GM23338 (cell line): ENCODE results near the gene SCGB3A1.

Experiments used
- EZH2phosphoT487 ChIP-seq: fragments of 200-600 bp; sonication (generic); IDR thresholded peaks from one replicate; pipeline ENCODE4 v1.8.1; 2018; ENCODE audit warnings: antibody characterized with exemption; ENCODE audit not compliant: unreplicated experiment
- POLR2AphosphoS5 ChIP-seq: IDR thresholded peaks from 2 replicates; pipeline ENCODE4 v1.6.1; 2016; ENCODE audit warnings: antibody characterized with exemption, low read depth
- TF ChIP-seq, protein P1 (sequence below), 2 experiments: fragments of 200-600 bp in 1 of 2; sonication (generic) in 1 of 2; conservative IDR thresholded peaks; 2 replicates each; pipeline versions ENCODE4 v1.5.1 to v1.6.1; 2016 to 2017; ENCODE audit warnings: antibody characterized with exemption in 2 of 2, low read depth in 2 of 2, mild to moderate bottlenecking in 2 of 2, moderate library complexity in 1 of 2

DNA sequence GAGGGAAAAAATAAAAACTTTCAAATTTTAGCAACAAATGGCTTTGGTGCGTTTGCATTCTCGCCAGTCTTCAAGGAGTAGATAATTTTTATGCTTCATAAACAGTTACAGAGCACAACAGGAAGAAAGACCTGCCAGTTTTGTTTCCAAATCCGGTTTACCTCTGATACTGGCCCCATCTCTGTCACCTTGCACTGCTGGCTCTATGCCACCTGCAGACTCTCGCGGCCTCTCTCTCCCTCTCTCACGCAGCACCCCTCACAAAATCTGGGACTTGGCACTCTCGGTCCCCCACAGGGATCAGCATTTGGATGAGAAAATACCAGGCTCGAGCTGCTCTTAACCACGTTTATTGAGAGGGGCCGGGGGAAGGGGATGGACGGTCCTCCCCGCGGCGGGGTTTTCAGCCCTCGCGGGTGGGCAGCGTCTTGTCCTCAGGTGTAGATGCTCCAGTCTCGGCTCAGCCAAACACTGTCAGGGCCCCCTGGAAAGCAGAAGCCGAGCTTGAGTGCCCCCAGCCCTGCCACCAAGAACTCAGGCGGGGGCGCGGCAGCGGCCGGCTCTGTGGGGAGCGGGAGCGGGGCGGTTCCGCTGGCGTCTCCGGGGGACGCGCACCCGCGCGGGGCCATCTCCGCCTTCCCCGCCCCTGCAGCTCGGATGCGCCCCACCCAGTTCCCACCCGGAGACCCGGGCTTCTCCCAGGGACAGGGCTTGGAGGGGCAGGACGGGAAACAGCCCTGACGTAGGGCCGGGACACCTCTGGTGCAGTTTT, 1.3 kb downstream of the SCGB3A1 start:
- TF ChIP-seq, protein P1, sequence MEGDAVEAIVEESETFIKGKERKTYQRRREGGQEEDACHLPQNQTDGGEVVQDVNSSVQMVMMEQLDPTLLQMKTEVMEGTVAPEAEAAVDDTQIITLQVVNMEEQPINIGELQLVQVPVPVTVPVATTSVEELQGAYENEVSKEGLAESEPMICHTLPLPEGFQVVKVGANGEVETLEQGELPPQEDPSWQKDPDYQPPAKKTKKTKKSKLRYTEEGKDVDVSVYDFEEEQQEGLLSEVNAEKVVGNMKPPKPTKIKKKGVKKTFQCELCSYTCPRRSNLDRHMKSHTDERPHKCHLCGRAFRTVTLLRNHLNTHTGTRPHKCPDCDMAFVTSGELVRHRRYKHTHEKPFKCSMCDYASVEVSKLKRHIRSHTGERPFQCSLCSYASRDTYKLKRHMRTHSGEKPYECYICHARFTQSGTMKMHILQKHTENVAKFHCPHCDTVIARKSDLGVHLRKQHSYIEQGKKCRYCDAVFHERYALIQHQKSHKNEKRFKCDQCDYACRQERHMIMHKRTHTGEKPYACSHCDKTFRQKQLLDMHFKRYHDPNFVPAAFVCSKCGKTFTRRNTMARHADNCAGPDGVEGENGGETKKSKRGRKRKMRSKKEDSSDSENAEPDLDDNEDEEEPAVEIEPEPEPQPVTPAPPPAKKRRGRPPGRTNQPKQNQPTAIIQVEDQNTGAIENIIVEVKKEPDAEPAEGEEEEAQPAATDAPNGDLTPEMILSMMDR (conservative IDR thresholded peaks at IDR 0.05; ENCODE audit: low read depth in 2 of 2) = no peak
- TF ChIP-seq EZH2phosphoT487 = no peak
- no peak for TF ChIP-seq POLR2AphosphoS5
